SW 1271 (cell line): ENCODE measurements around the gene PDE4D.

Experiments used
- DNase-seq, 2 experiments: peaks; one replicate each; lab custom pipeline; 2025; lab: John Stamatoyannopoulos, UW

Gene PDE4D

DNA sequence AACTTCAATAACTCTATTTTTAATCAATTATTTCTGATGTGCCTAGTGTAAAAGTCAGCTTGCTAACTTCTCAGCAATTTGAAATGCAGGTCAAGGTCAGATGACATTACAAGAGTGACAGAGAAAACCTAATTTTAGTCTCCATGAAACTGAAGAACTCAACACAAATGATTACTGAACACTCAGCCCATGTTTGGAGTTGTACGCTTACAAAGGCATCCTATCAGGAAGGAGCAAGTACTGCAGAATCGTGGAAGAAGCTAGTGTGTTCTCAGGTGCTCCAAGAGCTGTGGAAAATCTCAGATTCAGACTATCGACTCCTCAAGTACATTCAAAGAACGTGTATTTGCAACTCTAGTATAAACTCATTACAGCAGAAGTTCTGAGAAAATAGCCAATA lies 526.7 kb downstream of the PDE4D start:
- DNase-seq: no peak

DNA sequence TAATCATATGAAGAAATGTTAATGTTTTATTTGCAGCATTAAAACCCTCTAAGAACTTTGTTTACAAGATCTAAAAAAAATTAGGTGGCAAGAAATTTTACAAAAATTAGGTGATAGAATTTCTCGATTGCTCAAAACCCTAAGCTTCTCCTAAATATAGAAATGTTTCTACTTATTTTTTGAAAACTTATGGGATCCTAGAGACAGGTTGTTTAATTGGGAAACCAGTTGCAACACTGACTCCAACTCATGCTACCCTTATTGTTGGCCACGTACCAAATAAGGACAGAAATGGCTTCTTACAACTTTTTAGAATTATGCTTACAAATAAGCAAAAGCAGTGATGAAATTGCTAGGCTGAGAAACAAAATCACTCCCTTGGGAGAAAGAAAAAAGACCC lies 531.1 kb downstream of the PDE4D start:
- no peak for DNase-seq

- DNase-seq: no peak
These were observed 532.1 kb downstream of the PDE4D start for GRCh38 chr5:59361454-59361853.

- DNase-seq: no peak
These were observed 533.4 kb downstream of the PDE4D start for GRCh38 chr5:59360130-59360555.

- no peak for DNase-seq
These were observed 535.3 kb downstream of the PDE4D start for GRCh38 chr5:59358005-59358861.

DNA sequence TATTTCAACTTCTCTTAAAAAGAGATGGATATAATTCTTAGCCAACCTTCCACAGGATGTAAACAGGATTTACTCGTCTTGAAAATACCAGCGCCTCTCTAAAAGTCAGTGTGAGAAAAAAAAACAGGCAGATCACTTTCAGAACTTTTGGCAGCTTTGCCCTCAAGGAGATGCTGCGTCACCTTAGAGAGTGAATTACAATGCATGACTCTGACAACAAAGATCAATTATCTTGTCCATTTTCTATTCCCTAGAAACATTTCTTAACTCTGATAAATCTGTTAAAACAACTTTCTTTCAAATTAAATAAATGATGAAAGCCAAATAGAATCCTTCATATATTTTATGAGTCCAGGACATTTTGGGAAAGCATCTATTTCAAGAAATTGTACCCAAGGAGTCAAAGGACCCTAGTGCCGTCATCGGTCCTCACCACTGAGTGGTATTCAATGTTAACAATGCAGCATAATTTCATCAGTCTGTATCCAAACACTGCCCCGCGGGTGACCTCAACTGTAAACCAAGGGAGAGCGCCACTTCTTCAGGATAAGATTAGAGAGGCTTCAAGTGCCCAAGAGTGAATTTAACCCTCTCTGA lies 536.0 kb downstream of the PDE4D start:
- DNase-seq: no peak

- no peak for DNase-seq
These were observed 536.6 kb downstream of the PDE4D start for GRCh38 chr5:59356813-59357380.

- no peak for DNase-seq
These were observed 538.7 kb downstream of the PDE4D start for GRCh38 chr5:59354811-59355210.

- DNase-seq: no peak
These were observed 539.3 kb downstream of the PDE4D start for GRCh38 chr5:59354274-59354673.

DNA sequence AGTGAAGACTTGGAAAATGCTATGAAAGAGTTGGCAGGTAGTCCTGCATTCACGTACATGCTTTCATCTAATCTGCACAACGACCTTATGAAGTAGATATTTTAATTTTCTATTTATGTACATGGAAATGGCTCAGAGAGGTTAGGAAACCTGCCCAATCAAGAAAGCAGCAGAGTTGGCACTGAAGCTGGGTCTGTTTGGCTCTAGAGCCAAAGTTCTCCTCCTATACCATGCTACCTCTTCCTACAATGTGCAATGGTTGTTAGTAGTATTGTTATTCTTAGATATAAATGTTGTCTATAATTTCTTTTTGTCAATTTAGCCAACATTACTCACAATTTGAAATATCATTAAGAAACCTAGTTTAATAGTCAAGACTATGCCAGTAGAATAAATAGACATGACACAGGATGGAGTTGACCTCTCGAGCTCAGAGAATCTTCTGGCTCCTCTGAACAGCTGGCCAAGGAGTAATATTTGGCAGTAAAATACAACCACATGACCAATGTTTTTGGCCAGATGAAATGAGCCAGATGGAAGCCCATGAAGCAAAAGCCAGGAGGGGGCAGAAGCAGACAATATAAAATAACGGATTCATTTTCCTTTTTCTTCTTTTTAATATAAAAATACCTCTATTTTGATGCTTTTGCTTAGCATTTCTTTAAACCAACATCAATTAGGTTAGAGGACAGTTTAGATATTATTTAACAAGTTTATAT lies 542.3 kb downstream of the PDE4D start:
- DNase-seq: no peak

GRCh38 chr5:59348189-59348588 lies 545.3 kb downstream of the PDE4D start:
- DNase-seq: peak in 1 of 2 experiments; percentile 20

DNA sequence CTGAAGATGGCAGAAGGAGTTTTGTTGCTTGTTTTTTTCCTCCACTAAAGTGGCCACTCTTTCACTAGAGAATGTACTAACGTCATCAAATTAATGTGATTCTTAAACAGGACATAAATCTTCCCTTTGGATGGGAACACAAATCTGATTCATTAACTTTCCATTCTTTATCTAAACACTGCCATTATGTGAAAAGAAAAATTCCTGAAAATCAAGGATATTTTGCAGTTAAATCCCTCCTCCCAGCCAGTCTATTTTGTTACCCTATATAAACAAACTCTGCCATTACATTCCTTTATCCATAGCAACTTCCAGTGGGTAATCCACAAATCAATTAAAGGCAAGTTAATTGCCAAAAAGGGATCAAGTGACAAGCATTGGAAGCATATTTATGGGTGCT lies 546.5 kb downstream of the PDE4D start:
- DNase-seq: no peak

DNA sequence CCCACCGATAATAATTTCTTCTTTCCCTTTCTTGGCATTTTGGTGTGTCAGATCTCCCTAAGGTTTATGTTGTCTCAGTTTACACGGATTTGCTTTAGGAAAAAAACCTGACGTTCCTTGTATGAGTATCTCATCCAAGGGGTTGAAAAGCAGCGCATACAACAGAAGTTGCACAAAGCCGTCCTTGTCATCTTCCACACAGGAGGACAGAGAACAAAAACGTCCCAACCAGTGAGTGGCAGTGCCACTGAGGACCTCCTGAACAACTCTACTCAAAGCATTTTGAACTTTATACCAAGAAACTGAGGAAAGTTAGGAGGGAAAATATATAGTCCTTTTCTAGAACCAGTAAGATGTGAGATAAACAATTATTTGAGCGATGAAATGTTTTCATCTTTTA lies 547.0 kb downstream of the PDE4D start:
- DNase-seq: no peak

DNA sequence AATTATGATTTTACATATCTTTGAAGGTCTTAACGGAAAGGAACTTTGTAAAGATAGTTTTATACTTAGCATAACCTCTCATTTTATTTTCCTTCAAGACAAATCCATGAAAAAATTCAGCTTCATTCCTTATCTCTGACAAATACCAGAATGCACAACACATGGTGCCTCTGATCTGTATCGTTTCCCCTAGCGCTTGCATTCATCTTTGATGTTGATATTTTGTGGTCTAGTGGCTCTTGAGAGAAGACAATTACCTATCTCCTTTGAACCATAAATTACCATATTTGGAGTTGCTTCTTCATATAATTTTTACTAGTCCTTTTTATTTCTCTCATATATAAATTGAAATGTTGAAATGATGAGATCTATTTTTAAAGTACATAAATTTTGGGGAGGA lies 551.3 kb downstream of the PDE4D start:
- DNase-seq: no peak

- DNase-seq: no peak
These were observed 551.8 kb downstream of the PDE4D start for GRCh38 chr5:59341760-59342159.

DNA sequence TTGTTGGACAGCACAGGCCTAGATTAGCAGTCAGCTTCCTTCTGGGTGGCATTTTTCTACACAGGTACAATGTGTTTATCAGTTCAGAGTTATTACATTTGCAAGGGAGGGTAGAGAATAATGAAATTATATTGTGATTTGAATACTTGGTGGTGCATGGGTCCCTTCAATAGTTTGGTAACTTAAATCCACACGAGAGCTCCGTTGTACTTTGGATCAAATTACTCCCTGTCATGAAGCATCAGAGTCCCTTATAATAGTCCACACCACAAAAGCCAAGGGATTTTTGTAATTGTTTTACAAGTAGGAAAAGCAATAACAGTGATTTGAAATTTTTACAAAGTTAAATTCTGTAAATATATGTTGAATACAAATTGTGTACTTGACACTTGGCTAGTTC lies 552.4 kb downstream of the PDE4D start:
- DNase-seq: no peak

- no peak for DNase-seq
These were observed 552.9 kb downstream of the PDE4D start for GRCh38 chr5:59340637-59341036.

- DNase-seq: no peak
These were observed 556.3 kb downstream of the PDE4D start for GRCh38 chr5:59337240-59337639.

- DNase-seq: peak in 1 of 2 experiments; percentile 17
These were observed 558.0 kb downstream of the PDE4D start for GRCh38 chr5:59335544-59335943.

DNA sequence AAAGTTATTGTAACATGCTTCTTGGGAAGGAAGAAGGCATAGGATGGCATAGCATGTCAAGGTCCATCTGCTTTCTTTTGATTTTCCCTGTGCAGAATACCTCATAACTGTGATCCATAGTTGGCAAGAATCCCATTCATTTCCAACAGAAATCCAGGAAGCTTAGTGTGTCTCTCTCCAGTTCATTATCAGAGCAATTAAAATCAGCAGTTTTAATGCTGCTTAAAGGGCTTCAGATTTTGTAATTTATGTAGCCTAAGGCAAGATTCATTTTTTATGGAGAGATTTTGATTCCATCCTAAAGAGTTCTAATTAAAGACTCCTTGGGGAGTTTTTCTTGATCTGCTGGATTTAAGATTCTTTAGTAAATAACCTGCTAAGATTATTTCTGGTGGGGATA lies 560.1 kb downstream of the PDE4D start:
- no peak for DNase-seq

- no peak for DNase-seq
These were observed 561.1 kb downstream of the PDE4D start for GRCh38 chr5:59332236-59332973.

DNA sequence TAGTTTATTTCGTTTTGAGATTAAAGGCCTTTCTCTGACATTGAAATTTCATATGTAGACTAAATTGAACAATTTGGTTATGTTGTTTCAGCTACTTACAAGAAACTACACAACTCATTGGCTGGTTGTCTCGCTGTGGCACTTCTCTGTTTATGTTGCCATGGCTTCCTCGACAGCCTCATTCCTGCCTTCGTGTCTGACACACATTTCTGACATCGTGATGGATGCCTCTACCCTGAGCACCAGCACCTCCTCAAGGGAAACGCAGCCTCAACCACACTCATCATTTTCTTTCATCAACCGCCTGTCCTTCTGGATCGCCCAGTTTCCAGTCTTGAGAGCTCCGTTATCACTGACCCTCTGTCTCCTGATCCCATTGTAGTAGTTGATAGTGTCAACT lies 562.8 kb downstream of the PDE4D start:
- no peak for DNase-seq
